Measurements from ENCODE around the gene SERF2.
"Not testable (repeated sequence)": the region's sequence is repeated elsewhere in the genome, so short reads cannot be mapped to it uniquely, and the experiment has no call there.

Gene SERF2

GRCh38 chr15:43794269-43795037 is 2.3 kb downstream of the SERF2 start:
- no peak for DNase-seq

GRCh38 chr15:43795197-43795596 is 3.1 kb downstream of the SERF2 start:
- DNase-seq = no peak

GRCh38 chr15:43795997-43796396 is 3.9 kb downstream of the SERF2 start:
- DNase-seq = no peak

GRCh38 chr15:43796566-43796965 is 4.4 kb downstream of the SERF2 start:
- no peak for DNase-seq

GRCh38 chr15:43799209-43799944 is 7.3 kb downstream of the SERF2 start:
- DNase-seq = no peak

- DNase-seq = no peak
Observed at GRCh38 chr15:43799945-43800285, 7.8 kb downstream of the SERF2 start, which contains the start of gene SERINC4. Gene SERINC4, minus strand, starts transcription at chr15:43800220. Its CDS starts 234 bp downstream, at chr15:43799986.

GRCh38 chr15:43800286-43801141 is 8.4 kb downstream of the SERF2 start, which contains the start of gene HYPK:
Gene HYPK, plus strand, starts transcription at chr15:43800599. Its CDS starts 24 bp downstream, at chr15:43800623.
- peak; percentile 49 for DNase-seq

GRCh38 chr15:43802676-43803075 is 10.6 kb downstream of the SERF2 start:
- DNase-seq = not testable (repeated sequence)

- no peak for DNase-seq
Observed at GRCh38 chr15:43808435-43808950, 16.4 kb downstream of the SERF2 start.

- no peak for DNase-seq
Observed at GRCh38 chr15:43808960-43809678, 17.0 kb downstream of the SERF2 start.

GRCh38 chr15:43815064-43815463 is 22.9 kb downstream of the SERF2 start:
- DNase-seq = not testable (repeated sequence)

- DNase-seq = no peak
Observed at GRCh38 chr15:43821505-43821904, 29.4 kb downstream of the SERF2 start.

- DNase-seq = peak; percentile 96
Observed at GRCh38 chr15:43824302-43825246, 32.5 kb downstream of the SERF2 start, which contains the start of gene MFAP1. Gene MFAP1, minus strand, starts transcription at chr15:43824690. Its CDS starts 121 bp downstream, at chr15:43824569.

- not testable (repeated sequence) for DNase-seq
Observed at GRCh38 chr15:43825305-43825704, 33.2 kb downstream of the SERF2 start.

- no peak for DNase-seq
Observed at GRCh38 chr15:43826029-43826507, 33.9 kb downstream of the SERF2 start.

- peak; percentile 34 for DNase-seq
Observed at GRCh38 chr15:43826508-43827341, 34.6 kb downstream of the SERF2 start, which contains the start of gene WDR76. Gene WDR76, plus strand, starts transcription at chr15:43827002. Its CDS starts 31 bp downstream, at chr15:43827033.

- DNase-seq = no peak
Observed at GRCh38 chr15:43828061-43828657, 36.0 kb downstream of the SERF2 start.

GRCh38 chr15:43829951-43830540 is 37.9 kb downstream of the SERF2 start:
- not testable (repeated sequence) for DNase-seq

All from NCI-H1694 (cell line).